Nucleus accumbens (tissue), 56 donors: ENCODE results near the gene TNFAIP8L3.

Experiments used
- DNase-seq, 56 donors: peaks; one replicate each; lab custom pipeline; 2025; lab: John Stamatoyannopoulos, UW

The TNFAIP8L3 gene

DNA sequence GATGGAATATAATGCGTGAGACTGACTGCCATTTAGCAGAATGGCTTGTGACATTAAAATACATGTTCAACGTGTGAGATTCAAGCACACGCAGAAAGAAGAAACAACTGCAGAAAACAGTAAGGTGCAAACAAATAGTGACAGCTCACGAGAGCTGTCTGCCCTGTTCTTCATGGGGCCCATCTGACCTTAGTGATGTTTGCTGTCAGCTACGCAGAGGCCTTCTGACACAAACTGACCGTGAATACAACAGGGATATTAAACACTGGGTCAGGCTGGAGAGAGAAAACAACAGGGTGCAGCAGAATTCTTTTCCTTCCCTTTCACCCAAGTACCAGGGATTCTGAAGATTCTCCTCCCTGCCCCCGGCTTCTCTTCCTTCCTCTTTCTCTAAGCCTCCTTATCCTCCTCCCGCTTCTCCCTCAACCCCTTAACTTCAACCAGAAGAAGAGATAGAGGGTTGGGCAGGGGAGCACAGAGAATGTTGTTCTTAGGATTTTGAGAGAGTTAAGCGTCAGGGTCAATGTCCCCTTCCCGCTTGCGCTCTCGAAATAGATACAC is 2.1 kb downstream of the TNFAIP8L3 start:
- peak in 1 of 56 donors; percentile 16 for DNase-seq

DNA sequence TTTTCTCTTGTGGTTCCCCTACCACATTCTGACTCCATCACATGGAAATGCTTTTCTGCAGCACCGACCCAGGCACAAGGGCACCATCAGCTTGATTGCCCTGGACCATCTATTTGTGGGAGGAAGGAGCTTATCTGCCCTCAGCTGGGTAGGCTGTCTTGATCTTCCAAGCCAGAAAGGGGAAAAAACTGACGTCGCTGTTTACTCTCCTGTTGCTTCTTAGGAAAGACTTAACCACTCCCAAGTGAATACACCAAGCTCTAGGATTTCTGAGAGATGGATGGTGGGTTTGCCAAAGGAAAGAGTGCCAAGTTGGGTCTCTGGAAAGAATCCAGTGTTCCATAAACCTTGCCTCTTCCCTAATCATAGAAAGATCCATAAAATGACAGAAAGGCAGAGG is 4.0 kb downstream of the TNFAIP8L3 start:
- DNase-seq, result no peak

DNA sequence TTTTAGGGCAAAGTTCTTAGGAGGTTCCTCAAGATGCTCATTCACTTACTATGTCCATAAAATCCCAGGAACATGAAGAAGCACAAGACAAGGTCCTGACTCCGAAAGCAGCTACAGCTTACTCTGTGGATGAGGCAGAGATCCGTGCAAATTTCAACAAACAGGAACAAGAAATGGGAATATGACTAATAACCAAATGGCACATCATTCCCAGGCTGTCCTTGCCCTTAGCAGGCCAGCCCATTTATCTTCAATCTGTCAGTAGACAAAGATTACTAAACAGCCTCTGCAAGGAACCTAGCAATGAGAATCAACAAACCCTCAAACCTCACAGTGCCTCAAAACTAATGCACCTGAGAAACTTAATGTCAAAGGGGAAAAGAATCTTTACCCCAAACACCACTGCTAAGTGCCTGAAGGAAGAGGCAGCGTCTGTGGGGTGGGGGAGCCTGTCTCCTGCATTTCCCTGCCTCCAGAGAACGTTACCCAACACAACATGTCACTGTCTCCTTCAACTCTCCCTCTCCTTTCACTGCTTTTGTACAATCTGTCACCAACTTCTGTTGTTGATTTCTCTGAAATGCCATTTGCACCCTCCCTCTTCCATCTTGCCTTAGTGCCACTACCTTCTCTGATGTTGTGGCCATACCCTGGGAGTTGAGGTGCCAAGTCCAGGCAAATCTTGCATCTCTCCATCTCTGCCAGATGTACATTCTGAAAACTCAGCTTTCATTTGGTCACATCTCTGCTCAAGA is 4.8 kb downstream of the TNFAIP8L3 start:
- DNase-seq, result no peak

DNA sequence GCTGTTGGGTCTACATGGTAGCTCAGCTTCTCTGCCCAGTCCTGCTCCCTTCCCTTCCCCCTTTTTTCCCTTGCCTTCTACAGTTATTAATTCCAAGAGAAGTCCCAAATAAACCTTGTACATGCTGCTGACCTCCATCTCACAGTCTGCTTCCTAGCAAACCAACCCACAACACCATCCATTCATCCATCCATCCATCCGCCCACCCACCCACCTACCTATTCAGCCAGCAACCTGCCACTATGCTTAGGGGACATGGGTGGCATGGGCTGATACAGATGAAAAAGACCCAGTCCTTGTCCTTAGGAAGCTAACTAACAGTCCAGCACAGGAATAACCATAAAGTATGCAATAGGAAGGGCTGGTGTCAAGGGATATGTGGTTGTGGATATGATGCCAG is 5.7 kb downstream of the TNFAIP8L3 start:
- no peak for DNase-seq

DNA sequence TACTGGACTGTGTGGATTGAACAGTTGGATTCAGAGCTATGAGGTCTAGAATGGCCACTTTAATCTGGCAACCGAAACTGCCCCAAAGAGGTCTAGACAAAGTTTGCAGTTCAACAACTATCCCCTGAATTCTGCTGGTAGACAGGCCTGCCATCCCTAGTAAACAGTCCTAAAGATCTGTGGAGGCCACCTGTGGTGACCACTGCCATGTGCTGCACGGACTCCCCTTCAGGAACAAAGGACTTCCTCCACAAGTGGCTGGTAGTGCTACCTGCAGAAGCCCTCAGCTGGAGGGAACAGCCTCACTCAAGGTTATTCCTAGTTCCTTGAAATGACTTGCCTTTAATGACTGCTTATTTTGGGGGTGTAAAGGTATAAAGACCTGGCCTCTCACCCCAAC is 6.1 kb downstream of the TNFAIP8L3 start:
- DNase-seq, result no peak

DNA sequence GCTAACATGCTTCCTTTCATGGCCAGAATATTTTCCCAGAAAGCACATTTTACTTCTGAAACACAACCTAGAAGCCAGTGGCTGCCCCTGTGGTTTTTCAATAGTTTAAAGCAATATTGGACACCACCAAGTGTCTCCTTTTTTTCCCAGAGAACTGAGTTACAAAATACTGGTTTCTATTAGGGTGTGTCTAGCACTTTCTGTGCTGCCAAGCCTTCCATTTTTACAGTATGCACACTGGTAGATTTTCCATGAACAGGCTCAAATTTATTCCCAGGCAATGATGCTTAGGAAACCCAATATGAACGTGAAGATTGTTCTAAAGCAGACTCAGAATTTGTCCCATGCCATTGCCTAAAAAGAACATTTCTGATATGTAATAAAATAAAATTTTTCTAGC is 7.2 kb downstream of the TNFAIP8L3 start:
- DNase-seq, result no peak

DNA sequence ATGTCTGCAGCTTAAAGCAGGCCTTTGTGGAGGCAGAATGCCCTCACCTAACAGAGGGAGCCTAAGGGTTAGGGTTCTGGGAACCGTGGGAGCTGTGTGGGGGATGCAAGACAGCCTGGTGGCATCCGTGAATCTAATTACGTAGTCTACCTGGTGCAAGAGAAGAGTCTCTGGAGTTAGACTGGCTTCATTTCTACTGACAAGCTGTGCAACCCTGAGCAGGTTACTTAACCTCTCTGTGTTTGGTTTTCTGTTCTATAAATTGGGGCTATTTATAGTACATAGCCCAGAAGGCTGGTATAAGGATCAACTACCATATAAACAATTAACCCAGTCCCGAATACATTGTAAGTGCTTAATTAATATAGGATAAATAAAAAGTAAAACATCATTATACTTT is 8.3 kb downstream of the TNFAIP8L3 start:
- no peak for DNase-seq

DNA sequence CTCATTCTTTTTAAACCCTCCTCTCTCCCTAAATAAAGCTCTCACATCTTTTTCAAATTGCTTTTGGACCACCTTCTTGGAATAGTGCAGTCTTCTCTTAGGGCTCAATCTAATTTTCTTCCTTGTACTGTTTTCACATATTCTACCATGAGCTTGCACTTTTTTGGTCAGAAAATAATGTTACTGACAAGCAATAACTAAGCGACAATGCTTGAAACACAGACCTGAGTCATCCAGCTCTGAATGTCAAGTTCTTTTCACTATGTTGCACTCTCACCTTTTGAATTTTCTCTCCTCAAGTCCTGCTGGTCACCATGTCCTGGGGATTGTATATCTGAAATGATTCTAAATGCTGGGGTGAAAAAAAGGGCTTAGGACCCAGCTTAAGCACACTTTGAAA is 8.9 kb downstream of the TNFAIP8L3 start:
- DNase-seq, result no peak

DNA sequence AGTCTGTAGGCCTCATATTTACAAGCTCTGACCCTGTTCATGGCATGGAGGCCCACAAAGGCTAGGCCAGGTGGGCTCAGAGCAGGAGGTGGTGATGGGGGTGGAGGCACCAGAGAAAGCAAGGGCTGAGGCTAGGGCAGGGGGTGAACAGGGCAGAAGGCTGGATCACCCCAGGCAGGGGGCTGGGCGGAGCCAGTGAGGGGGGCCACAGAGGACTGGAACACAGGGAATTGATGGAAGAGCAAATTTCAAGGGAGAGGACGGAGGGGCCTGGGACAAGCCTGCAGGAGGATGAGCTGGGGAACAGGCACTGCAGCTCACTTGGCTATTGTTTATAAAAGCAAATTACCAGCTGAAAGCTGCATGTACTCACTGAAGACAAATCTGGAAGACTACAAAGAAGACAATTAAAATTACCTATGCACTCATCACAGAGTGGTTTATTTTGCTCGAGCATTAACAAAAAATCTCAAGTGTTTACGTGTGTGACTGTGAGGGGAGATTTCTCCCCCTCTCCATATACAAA is 11.0 kb downstream of the TNFAIP8L3 start:
- no peak for DNase-seq

DNA sequence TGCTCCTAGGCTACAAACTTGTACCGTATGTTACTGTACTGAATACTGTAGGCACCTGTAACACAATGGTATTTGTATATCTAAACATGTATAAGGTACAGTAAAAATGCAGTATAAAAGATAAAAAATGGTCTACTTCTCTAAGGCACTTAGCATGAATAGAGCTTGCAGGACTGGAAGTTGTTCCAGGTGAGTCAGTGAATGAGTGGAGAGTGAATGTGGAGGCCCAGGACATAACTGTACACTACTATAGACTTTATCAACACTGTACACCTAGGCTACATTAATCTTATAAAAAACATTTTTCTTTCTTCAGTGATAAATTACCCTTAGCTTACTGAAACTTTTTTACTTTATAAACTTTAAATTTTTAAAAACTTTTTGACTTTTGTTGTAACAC is 12.5 kb downstream of the TNFAIP8L3 start:
- no peak for DNase-seq

DNA sequence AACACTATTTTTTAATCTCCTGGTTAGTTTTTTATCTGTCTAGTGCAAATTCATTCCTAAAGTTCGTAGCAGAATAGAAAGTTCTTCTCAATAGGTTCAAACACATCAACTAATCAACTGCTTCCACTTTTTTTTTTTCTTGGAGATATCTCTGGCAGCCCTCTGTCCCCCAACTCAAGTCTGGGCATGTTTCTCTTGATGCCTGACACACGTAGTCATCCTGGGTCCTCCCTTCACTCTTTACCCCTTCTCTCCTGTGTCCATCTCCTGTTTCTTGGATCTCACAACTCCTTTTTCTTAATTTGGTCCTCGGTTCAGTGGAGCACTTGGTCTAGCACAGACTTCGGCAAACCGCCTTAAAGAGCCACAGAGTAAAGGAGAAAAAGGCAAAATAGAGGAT is 14.4 kb downstream of the TNFAIP8L3 start:
- no peak for DNase-seq

DNA sequence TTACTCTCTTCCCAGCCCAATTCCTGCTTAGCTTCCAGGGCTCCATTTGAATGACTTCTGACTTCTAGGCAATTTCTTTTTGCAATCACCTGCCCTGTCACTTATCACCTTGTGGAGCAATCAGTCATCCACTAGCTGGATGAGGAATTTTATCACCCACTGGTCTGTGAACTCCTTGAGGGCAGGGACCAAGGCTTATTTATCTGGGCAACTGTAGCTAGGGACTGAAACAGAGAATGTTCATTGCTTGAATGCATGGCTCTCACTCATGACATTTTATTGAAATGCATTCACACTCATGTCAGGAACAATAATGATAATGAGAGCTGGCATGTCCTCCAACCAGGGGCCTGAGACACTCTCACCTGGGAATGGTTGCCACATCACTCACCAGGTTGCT is 15.5 kb downstream of the TNFAIP8L3 start:
- no peak for DNase-seq

DNA sequence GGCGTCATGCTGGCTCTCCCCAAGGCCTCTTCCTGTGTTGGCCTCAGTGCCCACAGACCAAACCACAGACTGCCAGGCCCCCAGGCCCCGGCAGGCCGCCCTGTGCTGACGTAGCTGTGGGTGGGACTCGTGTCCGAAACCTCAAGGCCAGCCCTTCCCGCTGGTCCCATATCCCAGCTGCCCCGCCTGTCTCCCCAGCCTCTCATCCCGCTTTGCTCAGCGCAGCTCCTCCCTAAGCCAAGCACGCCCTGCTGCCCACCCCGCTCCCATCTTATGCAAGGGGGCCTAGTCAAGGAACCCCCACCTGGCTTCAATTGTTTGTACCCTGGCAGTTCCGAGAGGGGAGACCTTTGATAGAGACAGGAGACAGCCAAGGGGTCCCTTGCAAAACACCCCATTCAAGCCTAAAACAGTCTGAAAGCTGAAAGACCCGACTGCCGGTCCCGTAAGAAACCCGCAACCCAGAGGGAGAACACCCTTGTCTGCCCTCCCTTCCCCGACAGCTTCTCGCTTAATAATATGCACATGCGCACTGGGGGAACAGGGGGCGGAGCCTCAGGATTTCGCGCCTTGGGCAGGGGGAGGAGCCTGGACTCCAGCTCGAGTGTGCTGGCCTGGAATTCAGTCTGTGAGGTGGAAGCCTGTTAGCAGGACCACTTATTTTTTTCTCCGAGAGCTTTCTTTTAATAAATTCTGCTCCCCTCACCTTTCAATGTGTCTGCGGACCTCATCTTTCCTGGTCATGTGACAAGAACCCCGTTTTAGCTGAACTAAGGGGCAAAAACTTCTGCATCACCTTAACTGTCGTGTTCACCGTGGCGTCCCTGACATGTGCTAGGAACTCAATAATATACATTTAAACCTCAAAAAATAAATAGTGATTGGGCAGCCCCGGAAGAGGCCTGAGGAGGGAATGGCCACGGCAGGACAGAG is 17.2 kb downstream of the TNFAIP8L3 start:
- DNase-seq, result peak in 44 of 56 donors; percentile 9 to 71 (median 34)

DNA sequence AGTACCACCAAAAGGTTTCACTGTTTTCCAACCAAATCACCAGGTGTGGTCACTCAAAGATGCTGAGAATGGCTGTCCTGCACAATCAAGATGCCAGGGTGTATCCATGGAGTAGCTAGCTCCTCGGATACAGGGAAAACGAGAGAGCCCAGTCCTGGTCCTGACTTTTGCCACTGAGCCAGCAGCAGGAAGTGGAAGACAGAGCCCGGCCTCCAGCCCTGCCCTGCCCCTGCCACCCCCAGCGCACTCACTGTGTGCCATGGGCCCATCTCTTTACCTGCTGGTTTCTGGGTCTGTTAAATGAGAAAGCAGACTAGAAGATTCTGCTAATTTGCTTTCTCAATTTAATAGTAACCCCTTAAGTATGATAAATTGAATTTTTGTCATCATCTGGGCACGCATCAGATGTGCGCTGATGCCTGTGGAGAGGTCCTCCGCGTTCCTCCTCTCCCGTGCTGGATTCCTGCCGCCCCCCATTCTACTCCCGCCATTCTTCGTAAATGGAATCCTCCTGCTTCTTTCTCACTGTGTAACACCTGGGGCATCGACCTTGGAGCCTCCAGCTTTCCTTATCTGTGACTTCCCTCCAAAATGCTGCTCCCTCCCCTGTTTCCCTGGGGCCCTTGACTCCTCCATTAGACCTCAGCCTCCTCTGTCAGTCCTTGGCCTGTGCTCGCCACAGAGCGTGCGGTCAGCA is 18.0 kb downstream of the TNFAIP8L3 start:
- DNase-seq, result no peak

DNA sequence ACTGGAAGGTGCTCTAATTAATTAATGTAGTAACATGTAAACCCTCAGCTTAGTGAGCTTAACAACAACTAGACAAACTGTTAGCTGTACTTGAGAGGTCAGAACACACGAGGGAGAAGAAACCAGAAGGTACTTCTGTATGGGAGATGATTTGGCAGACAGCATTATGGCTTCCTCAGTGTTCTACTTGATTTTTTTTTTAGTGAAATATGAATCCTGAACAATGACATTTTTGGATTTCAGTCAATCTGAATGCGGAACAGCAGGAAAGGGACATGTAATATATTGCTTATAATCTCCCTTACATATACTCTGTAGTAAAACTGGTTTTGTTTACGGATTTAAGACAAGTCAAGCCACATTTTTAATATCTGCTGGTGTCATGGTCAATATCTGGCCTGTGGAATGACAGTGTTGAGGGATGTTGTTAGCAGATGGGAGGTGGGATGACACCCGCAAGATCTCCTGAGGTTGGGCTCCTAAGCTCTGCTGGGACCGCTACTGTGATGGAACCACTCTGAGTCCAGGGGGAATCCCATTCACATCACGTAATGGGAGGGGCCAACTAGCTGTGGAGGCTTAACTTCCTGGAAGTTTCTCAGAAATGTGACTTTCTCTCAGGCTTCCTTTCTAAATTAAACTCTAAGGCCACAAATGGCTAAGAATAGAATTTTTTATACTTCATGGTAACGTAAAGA is 18.7 kb downstream of the TNFAIP8L3 start:
- DNase-seq, result no peak

DNA sequence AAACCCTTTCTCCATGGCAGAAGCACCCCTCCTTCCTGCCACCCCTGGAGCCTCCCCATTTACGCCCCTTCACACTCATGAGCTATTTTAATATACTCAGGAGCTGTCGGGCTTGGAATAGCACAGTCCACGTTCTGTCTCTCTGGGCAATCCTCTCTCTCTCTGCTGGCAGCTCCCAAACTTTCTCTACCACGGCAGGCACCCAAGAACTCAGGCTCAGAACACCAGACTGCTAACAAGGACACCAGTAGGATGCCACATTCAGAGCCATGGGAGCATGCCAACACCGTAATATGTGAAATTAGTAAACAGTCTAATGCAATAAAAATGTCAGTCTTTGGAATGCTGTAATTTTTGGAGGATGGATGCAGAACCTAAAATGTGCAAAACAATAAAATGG is 19.3 kb downstream of the TNFAIP8L3 start:
- peak in 10 of 56 donors; percentile 2 to 36 (median 19) for DNase-seq

DNA sequence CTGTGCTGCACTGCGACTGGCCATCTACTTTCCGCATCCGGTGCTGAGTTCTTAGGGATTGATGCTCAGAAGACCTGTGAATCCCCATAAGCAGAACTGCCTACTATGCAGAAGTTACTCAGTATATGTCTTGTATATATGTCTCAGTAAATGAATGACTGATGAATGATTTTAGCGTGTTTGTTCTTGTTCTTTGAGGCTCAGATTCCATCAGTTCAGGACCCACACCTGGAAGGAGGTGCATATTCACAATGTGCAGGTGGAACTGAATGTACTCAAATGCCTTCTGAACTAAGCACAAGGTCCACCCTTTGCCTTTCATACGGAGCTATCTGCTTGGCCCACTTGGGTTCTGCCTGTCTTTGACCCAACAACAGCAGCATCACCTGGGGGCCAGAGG is 19.8 kb downstream of the TNFAIP8L3 start:
- no peak for DNase-seq

DNA sequence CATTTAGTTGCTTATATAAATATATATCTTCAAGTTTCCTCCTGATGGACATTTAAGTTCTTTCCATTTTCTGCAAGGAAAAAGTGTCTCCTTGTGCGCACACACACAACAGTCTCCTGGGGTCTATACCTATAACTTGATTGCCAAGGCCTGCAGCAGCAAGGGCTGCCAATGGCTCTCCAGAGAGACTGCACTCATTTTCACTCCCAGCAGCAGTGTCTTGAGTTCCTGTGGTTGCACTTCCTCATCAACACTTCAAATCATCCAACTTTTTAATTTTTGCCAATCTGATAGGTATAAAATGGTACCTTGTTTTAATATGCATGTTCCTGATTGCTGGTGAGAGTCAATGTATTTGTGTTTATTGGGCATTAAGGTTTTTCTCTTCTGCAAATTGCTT is 23.1 kb downstream of the TNFAIP8L3 start:
- DNase-seq, result no peak

DNA sequence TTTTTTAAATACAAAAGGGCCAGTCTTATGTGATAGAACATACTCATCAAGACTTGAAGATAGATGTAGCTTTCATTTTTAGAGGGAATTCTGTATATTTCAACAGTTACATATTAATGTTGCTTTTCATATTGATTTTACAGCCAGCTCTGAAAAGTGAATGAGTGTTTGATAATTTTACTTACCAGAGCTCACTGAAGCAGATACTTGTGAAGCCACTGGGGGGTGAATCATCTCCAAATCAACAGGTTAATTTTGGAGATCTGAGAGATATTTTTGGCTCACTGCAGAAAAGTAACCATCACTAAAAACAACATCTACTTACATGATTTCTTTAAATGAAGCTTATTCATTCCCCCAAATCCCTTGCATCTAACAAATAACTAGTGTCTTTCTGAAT is 24.7 kb downstream of the TNFAIP8L3 start:
- no peak for DNase-seq

DNA sequence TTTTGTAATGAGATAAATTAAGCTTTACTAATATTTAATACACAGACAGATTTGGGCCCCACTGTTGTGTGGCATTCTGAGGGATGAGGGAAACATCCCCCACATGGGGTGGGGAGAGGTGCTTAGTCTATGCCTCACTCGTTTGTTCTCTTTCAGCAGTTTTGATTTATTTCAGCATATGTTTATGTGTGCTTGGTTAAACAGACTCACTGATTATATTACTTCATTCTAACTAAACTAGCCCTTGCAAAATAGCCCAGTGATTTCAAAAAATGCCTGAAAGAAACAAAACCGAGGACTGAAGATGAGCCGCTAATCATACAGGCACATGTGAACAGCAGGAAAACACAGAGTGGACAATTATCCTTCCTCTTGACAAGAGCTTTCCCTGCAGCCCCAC is 27.2 kb downstream of the TNFAIP8L3 start:
- no peak for DNase-seq
